Stimulated activated CD8-positive, alpha-beta memory T cell treated with anti-CD3 and anti-CD28 coated beads, Interleukin-4, amount 100 ng/mL, for 48 hours (primary cell): Measurements from ENCODE around the gene TRIM60.
"Not testable (repeated sequence)": the region's sequence is repeated elsewhere in the genome, so short reads cannot be mapped to it uniquely, and the experiment has no call there.

Experiments used
- DNase-seq: peaks from one replicate; pipeline ENCODE4 v3.0.0-alpha.2; 2020

Gene TRIM60

GRCh38 chr4:165031436-165032211 is at the start of gene TRIM60:
Gene TRIM60 (plus strand): TSS chr4:165031999. CDS start chr4:165040073, 8,074 bp downstream.
- no peak for DNase-seq

DNA sequence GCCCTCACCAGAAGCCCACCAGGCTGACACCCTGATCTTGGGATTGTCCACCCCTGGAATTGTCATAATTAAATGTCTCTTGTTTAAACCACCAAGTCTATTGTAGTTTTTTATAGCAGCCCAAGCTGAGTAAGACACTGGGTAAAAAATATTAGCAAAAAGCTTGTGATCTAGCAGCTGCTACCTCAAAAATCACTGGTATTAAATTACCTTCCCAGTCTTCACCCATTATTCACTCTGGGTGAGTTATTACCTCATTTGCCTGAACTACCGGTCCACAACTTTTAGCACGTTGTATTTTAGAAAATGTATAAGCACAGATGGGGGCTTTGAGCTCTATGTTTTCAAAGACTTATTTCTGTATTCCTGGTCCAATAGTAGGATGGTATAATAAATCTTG is 42.3 kb upstream of the TRIM60 start:
- no peak for DNase-seq

DNA sequence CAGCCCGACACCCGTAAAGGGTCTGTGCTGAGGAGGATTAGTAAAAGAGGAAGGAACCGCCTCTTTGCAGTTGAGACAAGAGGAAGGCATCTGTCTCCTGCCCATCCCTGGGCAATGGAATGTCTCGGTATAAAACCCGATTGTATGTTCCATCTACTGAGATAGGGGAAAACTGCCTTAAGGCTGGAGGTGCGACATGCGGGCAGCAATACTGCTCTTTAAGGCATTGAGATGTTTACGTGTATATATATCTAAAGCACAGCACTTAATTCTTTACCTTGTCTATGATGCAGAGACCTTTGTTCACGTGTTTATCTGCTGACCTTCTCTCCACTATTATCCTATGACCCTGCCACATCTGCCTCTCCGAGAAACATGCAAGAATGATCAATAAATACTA is 41.0 kb upstream of the TRIM60 start:
- not testable (repeated sequence) for DNase-seq

DNA sequence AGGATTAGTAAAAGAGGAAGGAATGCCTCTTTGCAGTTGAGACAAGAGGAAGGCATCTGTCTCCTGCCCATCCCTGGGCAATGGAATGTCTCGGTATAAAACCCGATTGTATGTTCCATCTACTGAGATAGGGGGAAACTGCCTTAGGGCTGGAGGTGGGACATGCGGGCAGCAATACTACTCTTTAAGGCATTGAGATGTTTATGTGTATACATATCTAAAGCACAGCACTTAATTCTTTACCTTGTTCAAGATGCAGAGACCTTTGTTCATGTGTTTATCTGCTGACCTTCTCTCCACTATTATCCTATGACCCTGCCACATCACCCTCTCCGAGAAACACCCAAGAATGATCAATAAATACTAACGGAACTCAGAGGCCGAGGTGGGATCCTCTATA is 35.7 kb upstream of the TRIM60 start:
- DNase-seq: not testable (repeated sequence)

DNA sequence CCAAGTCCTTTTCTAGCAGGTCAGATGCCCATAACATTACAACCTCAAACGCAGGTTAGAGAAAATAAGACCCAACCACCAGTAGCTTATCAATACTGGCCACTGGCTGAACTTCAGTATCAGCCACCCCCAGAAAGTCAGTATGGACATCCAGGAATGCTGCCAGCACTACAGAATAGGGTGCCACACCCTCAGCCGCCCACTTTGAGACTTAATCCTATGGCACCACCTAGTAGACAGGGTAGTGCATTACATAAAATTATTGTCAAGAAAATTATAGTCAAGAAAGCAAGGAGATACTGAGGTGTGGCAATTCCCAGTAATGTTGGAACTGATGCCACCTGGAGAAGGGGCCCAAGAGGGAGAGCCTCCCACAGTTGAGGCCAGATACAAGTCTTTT is 34.5 kb upstream of the TRIM60 start:
- no peak for DNase-seq

- DNase-seq: no peak
Measured at GRCh38 chr4:164997941-164998340, 33.9 kb upstream of the TRIM60 start.

- not testable (repeated sequence) for DNase-seq
Measured at GRCh38 chr4:164998526-164999080, 33.2 kb upstream of the TRIM60 start.

DNA sequence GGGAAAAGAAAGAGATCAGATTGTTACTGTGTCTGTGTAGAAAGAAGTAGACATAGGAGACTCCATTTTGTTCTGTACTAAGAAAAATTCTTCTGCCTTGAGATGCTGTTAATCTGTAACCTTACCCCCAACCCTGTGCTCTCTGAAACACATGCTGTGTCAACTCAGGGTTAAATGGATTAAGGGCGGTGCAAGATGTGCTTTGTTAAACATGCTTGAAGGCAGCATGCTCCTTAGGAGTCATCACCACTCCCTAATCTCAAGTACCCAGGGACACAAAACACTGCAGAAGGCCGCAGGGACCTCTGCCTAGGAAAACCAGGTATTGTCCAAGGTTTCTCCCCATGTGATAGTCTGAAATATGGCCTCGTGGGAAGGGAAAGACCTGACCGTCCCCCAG is 29.8 kb upstream of the TRIM60 start:
- not testable (repeated sequence) for DNase-seq

DNA sequence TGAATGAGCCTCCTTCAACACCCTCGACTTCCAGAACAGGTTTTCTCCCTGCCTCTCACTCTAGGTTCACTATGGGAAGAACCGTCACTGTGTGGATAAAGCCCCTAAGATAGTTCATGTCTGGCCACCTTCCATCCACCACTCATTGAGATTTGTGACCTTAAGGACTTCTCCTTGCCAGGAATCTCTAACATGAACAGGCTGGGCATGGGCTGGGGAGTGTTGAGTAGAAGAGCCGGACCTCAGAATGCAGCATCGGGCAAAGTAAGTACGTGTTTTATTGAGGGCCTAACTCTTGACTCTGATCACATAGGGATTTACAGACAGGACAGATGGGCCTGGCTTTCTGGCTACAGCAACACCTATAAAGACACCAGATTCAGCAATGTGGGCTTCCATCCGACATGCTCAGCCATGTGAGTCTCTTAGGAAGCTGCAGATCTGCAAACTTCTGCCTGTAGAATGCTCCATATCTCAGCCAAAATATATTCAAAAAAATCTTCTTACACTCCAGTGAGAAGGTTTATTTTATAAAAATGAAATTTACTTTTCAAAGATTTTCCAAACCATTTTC is 26.4 kb upstream of the TRIM60 start:
- no peak for DNase-seq

- no peak for DNase-seq
Measured at GRCh38 chr4:165006456-165006855, 25.3 kb upstream of the TRIM60 start.

GRCh38 chr4:165006886-165007285 is 24.9 kb upstream of the TRIM60 start:
- DNase-seq: no peak

- DNase-seq: peak; percentile 24
Measured at GRCh38 chr4:165009493-165010227, 22.1 kb upstream of the TRIM60 start.

GRCh38 chr4:165010487-165010886 is 21.3 kb upstream of the TRIM60 start:
- no peak for DNase-seq

- DNase-seq: no peak
Measured at GRCh38 chr4:165010991-165011390, 20.8 kb upstream of the TRIM60 start.

DNA sequence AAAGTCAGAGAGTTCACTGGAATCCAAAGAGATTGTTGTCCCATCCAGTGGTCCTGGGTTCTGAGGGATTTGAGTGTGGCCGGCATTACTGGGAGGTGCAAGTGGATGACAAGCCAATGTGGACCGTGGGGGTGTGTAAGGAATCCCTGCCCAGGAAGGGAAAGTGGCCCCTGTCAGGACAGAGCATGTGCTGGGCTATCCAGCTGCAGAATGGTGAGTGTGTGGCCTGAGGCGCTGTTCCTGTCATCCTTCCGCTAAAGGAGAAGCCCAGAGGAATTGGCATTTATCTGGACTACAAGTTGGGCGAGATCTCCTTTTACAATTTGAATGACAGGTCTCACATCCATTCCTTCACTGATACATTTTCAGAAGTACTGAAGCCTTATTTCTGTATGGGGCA is 20.4 kb upstream of the TRIM60 start:
- no peak for DNase-seq

DNA sequence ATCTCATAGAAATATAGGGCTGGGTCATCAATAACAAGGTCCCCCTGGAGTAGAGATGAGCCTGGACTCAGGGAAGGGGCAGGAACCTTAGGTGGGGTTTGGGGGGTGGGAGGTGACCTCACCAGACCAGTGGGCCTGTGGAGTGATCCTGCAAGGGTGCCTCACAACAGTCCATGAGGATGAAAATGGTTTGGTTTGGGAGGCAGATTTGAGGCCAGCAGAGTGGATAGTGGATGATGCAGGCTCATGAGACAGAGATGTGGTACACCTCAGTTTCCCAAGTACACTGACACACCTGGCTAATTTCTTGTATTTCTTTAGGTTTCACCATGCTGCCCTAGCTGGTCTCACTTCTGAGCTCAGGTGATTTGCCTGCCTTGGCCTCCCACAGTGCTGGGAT is 18.1 kb upstream of the TRIM60 start:
- no peak for DNase-seq

DNA sequence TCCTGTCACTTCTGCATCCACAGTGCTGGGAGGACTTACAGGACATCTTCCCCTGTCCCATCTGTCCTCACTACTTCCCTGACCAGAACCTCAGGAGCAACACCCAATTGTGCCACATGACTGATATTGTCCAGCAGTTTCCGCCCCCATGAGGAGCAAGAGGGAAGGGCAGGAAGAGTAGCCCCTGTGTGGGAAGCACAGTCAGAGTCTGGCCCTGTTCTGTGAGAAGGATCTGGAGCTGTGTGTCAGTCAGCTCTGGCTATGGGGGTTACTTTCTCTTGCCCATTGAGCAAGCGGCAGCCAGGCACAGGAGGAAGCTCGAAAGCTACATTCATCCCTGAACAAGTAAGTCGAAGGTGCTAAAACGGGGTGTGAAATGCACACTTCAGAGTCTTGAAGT is 14.8 kb upstream of the TRIM60 start:
- DNase-seq: no peak

- not testable (repeated sequence) for DNase-seq
Measured at GRCh38 chr4:165019995-165020394, 11.8 kb upstream of the TRIM60 start.

GRCh38 chr4:165025782-165026181 is 6.0 kb upstream of the TRIM60 start:
- not testable (repeated sequence) for DNase-seq

DNA sequence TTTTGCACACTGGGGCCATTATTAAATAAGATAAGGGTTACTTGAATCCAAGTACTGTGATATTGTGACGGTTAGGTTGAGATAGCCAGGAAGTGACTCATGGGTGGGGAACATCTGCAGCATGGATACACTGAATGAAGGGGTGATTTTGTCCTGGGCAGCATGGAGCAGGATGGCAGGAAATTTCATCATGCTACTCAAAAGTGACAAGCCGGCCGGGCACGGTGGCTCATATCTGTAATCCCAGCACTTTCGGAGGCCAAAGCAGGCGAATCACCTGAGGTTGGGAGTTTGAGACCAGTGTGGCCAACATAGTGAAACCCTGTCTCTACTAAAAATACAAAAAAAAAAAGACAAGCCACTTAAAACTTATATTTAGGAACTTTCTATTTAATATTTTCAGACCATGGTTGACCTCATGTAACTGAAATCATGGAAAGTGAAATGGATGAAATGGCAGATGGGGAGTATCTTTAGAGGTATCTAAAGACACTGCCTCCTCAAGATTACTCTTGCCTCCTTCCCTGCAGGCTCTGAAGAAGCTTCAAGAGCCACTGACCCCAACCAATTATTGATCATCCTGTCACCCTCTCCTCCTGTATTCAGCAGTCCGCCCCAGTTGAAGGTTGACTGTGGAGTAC is 3.9 kb upstream of the TRIM60 start:
- no peak for DNase-seq

- no peak for DNase-seq
Measured at GRCh38 chr4:165048170-165048569, 16.4 kb downstream of the TRIM60 start.

GRCh38 chr4:165052627-165053026 is 20.8 kb downstream of the TRIM60 start:
- no peak for DNase-seq

GRCh38 chr4:165053645-165054044 is 21.8 kb downstream of the TRIM60 start, which contains the start of gene TRIM75:
Gene TRIM75 (plus strand): TSS chr4:165053866. CDS start chr4:165059148, 5,282 bp downstream.
- no peak for DNase-seq
